MG63 (cell line): ENCODE results near the gene FGGY. TPM values are rescaled to one million over a fixed set of nuclear protein-coding genes. Genes with fewer than 3 reads are reported as not detected.

Experiments
- DNase-seq: peaks from one replicate; pipeline ENCODE4 v3.0.0-alpha.2; 2020
- H3K27me3 ChIP-seq: fragments of 250-450 bp; sonication (Bioruptor Pico); 2 replicates; pipeline ENCODE4 v1.5.1; 2020; ENCODE audit warnings: mild to moderate bottlenecking, moderate library complexity
- H3K36me3 ChIP-seq: fragments of 250-450 bp; sonication (Bioruptor Pico); 2 replicates; pipeline ENCODE4 v1.5.1; 2020; ENCODE audit warnings: mild to moderate bottlenecking, moderate library complexity
- H3K4me3 ChIP-seq: fragments of 250-450 bp; sonication (Bioruptor Pico); 2 replicates; pipeline ENCODE4 v1.5.1; 2020; ENCODE audit warnings: mild to moderate bottlenecking, moderate library complexity
- H3K9me3 ChIP-seq: fragments of 250-450 bp; sonication (Bioruptor Pico); 2 replicates; pipeline ENCODE4 v1.5.1; 2020; ENCODE audit warnings: mild to moderate bottlenecking, moderate library complexity
- total RNA-seq: library from RNA; depleted of rRNA; stranded (reverse); fragments of >200 nt; shearing (Covaris generic); gene quantifications from 2 replicates; pipeline ENCODE4 v1.2.3, GENCODE V29; 2014; ENCODE audit warnings: low replicate concordance

The FGGY gene
- total RNA-seq, 1 experiment from 2014 or later: 15.4 TPM

- H3K9me3 ChIP-seq: no peaks in the 10 kb centered on the region
- no peak for DNase-seq
- no peaks in the 10 kb centered on the region for H3K36me3 ChIP-seq
- no peaks in the 10 kb centered on the region for H3K27me3 ChIP-seq
- no peak overlapping the region for H3K4me3 ChIP-seq
Measured at GRCh38 chr1:59355361-59355760, 58.5 kb downstream of the FGGY start.

- H3K27me3 ChIP-seq: no peaks in the 10 kb centered on the region
- DNase-seq: no peak
- no peak overlapping the region for H3K4me3 ChIP-seq
- H3K36me3 ChIP-seq: no peaks in the 10 kb centered on the region
- H3K9me3 ChIP-seq: no peaks in the 10 kb centered on the region
Measured at GRCh38 chr1:59356627-59357026, 59.7 kb downstream of the FGGY start.

GRCh38 chr1:59357645-59358320 is 60.9 kb downstream of the FGGY start:
- DNase-seq: no peak
- Histone ChIP-seq H3K27me3 (no peaks in the 10 kb centered on the region), H3K9me3 (no peaks in the 10 kb centered on the region)

GRCh38 chr1:59359325-59359724 is 62.4 kb downstream of the FGGY start:
- DNase-seq: no peak

More at GRCh38 chr1:59357645-59358320, 60.9 kb downstream of the FGGY start:
- Histone ChIP-seq H3K36me3 (no peaks in the 10 kb centered on the region), H3K4me3 (no peak overlapping the region)

GRCh38 chr1:59360170-59360569 is 63.3 kb downstream of the FGGY start:
- no peaks in the 10 kb centered on the region for H3K27me3 ChIP-seq
- DNase-seq: peak; percentile 85
- no peaks in the 10 kb centered on the region for H3K9me3 ChIP-seq
- H3K36me3 ChIP-seq: no peaks in the 10 kb centered on the region
- no peak overlapping the region for H3K4me3 ChIP-seq

More at GRCh38 chr1:59359325-59359724, 62.4 kb downstream of the FGGY start:
- Histone ChIP-seq H3K9me3 (no peaks in the 10 kb centered on the region), H3K36me3 (no peaks in the 10 kb centered on the region), H3K4me3 (no peak overlapping the region), H3K27me3 (no peaks in the 10 kb centered on the region)

GRCh38 chr1:59360729-59361128 is 63.8 kb downstream of the FGGY start:
- Histone ChIP-seq H3K27me3 (no peaks in the 10 kb centered on the region), H3K9me3 (no peaks in the 10 kb centered on the region), H3K4me3 (no peak overlapping the region), H3K36me3 (no peaks in the 10 kb centered on the region)
- no peak for DNase-seq

- Histone ChIP-seq H3K4me3 (no peak overlapping the region), H3K36me3 (no peaks in the 10 kb centered on the region), H3K9me3 (no peaks in the 10 kb centered on the region), H3K27me3 (no peaks in the 10 kb centered on the region)
- DNase-seq: peak; percentile 45
Measured at GRCh38 chr1:59361766-59362165, 64.9 kb downstream of the FGGY start.

GRCh38 chr1:59364037-59364436 is 67.1 kb downstream of the FGGY start:
- Histone ChIP-seq H3K4me3 (no peak overlapping the region), H3K9me3 (no peaks in the 10 kb centered on the region), H3K27me3 (no peaks in the 10 kb centered on the region), H3K36me3 (no peaks in the 10 kb centered on the region)
- no peak for DNase-seq

- no peaks in the 10 kb centered on the region for H3K9me3 ChIP-seq
- no peak for DNase-seq
- no peaks in the 10 kb centered on the region for H3K36me3 ChIP-seq
- no peaks in the 10 kb centered on the region for H3K27me3 ChIP-seq
- no peak overlapping the region for H3K4me3 ChIP-seq
Measured at GRCh38 chr1:59366346-59366745, 69.5 kb downstream of the FGGY start.

- Histone ChIP-seq H3K4me3 (no peak overlapping the region), H3K27me3 (no peaks in the 10 kb centered on the region), H3K36me3 (no peaks in the 10 kb centered on the region), H3K9me3 (no peaks in the 10 kb centered on the region)
- DNase-seq: peak; percentile 69
Measured at GRCh38 chr1:59367301-59368007, 70.6 kb downstream of the FGGY start.

- no peak for DNase-seq
- H3K4me3 ChIP-seq: no peak overlapping the region
- no peaks in the 10 kb centered on the region for H3K36me3 ChIP-seq
- H3K9me3 ChIP-seq: no peaks in the 10 kb centered on the region
- H3K27me3 ChIP-seq: no peaks in the 10 kb centered on the region
Measured at GRCh38 chr1:59368008-59368670, 71.2 kb downstream of the FGGY start.

- no peak overlapping the region for H3K4me3 ChIP-seq
- peak; percentile 33 for DNase-seq
- H3K36me3 ChIP-seq: no peaks in the 10 kb centered on the region
- no peaks in the 10 kb centered on the region for H3K9me3 ChIP-seq
- H3K27me3 ChIP-seq: no peaks in the 10 kb centered on the region
Measured at GRCh38 chr1:59375321-59376220, 78.7 kb downstream of the FGGY start.

- DNase-seq: no peak
- Histone ChIP-seq H3K9me3 (no peaks in the 10 kb centered on the region), H3K4me3 (no peak overlapping the region), H3K27me3 (no peaks in the 10 kb centered on the region), H3K36me3 (no peaks in the 10 kb centered on the region)
Measured at GRCh38 chr1:59377350-59377904, 80.5 kb downstream of the FGGY start.

- no peak for DNase-seq
- H3K36me3 ChIP-seq: no peaks in the 10 kb centered on the region
- no peaks in the 10 kb centered on the region for H3K27me3 ChIP-seq
- no peak overlapping the region for H3K4me3 ChIP-seq
- H3K9me3 ChIP-seq: no peaks in the 10 kb centered on the region
Measured at GRCh38 chr1:59378621-59379370, 81.9 kb downstream of the FGGY start.

GRCh38 chr1:59379371-59379728 is 82.5 kb downstream of the FGGY start:
- H3K27me3 ChIP-seq: no peaks in the 10 kb centered on the region
- no peaks in the 10 kb centered on the region for H3K9me3 ChIP-seq
- no peak overlapping the region for H3K4me3 ChIP-seq
- no peaks in the 10 kb centered on the region for H3K36me3 ChIP-seq
- DNase-seq: no peak

- Histone ChIP-seq H3K36me3 (no peaks in the 10 kb centered on the region), H3K4me3 (no peak overlapping the region), H3K27me3 (no peaks in the 10 kb centered on the region), H3K9me3 (no peaks in the 10 kb centered on the region)
- no peak for DNase-seq
Measured at GRCh38 chr1:59383963-59384362, 87.1 kb downstream of the FGGY start.
